A549 treated with Hydrocortisone at 1 μM for 4 hours (cell line): ENCODE data around the gene ITGAL. TPM values are rescaled to one million over a fixed set of nuclear protein-coding genes. Genes with fewer than 3 reads are reported as not detected.

Source experiments
- total RNA-seq: library from RNA; stranded (reverse); fragments of 200-300 nt; extraction: Qiagen RNA extraction; gene quantifications from 5 replicates; pipeline ENCODE4 v1.2.3, GENCODE V29; 2022

The ITGAL gene
- 0.03 to 0.18 TPM (median 0.09 TPM) in 5 replicates for total RNA-seq

GRCh38 chr16:30472328-30472942, at the start of gene ITGAL:
ITGAL (plus strand) TSS chr16:30472742; CDS start chr16:30472838, 96 bp downstream.

DNA sequence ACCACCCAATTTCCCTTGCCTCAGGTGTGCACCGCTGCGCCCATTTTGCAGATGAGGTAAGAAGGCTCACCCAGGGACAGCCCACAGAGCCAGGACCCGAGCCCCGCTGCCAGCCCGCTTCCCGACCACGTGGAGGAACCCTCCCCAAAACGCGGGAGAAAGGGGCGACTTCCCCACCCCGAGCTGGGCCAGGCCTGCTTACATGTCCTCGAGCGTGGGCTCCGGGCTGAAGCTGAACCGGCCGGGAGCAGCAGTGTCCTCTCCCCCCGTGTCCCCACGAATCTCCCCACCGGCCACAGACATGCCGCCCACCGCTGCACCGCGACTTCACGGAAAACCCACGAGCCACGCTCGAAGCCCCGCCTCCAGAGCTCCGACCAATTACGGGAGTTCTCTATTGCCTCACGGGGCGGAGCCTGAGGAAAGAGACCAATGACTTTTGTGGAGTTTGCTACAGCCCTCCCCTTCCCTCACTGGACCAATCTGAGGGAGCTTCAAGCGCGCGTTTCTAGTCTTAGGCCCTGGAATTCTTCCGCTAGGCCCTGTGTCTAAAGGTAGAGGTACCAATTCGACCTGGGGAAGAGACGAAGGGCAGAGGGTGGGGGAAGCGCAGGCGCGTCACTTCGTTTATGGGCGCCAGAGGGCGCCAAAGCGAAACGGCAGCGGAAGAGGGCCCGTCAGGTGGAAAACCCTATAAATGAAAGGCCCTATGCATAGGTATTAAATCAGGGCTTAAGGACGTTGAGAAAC, 42.7 kb upstream of the ITGAL start, which contains the start of gene DCTPP1:
Gene DCTPP1, minus strand, starts transcription at position 353 of the 750 bp plus-strand sequence. Its CDS starts 50 bp downstream, at position 303.

DNA sequence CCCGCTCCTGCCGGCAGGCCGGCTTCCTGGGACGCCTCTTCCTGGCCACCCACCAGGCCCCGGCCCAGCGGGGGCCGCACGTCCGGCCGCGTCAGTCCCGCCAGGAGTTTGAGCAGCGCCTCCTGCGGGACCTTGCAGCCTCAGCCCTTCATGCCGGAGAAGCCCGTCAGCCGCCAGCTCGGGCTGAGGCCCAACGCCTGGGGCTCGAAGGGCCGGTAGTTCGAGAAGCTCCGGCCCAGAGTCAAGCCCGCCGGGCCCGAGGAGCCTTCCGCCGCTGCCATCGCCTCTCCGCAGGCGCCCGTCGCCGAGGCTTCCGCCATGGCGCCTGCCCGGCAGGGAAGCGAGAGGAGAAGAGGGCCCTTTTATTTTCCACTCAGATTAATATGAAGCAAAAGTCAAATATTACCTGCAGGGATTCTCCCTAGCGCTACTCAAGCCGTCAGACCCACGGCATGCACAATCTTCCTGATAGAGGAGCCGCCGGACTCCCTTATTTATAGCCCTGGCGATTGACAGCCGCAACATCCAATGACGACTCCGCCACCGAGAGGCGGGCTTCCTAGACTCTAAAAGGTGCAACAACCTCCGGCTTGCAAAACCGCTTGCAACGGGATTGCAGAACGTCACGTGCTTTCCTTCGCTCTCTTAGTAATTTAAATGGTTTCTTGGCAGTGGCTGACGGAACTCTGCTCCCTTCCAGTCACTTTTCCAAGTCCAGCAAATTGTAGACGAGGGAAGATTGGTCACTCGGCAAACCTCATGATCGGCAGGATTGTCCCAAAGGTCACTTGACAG, 26.9 kb upstream of the ITGAL start, which contains the start of gene SEPHS2:
Gene SEPHS2, minus strand, starts transcription at position 467 of the 795 bp plus-strand sequence. Its CDS starts 147 bp downstream, at position 320.

GRCh38 chr16:30526137-30526822, 53.7 kb downstream of the ITGAL start, which contains the start of gene ZNF768:
ZNF768 (minus strand) TSS chr16:30526566; CDS start chr16:30526413, 153 bp downstream.

DNA sequence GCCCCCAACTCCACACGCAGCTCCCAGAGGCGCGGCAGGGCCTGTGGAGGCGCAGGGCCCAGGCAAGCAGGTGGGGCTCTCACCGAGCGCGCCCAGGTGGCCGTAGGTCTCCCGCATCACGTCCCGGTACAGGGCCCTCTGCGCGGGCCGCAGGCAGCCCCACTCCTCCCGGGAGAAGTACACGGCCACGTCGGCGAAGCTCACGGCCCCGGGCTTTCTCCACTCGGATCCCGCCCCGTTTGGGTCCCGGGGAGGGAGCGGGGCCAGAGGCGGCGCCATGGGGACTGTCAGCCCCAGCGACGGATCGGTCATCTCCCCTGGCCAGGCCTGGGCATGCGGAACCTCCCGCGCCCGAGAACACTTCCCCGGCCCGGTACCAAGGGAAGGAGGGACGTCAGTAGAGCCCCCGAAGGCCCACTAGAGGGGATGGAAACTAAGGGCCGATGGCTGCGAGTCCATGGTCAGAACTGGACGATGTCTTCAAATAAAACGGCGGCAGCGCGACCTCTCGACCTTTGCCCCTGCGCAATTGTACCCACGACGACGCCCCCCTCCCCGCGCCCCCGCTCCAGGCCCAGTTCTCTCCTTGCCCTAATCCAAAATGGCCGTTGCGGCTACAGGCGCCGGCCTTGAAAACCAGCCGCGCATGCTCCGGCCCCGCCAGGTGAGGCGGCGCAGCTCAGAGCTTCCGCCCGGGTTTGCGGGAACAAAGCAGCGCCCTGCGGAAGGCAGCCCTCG, 62.0 kb downstream of the ITGAL start, which contains the start of gene ZNF747:
Gene ZNF747, minus strand, starts transcription at position 491 of the 738 bp plus-strand sequence. Its CDS starts 179 bp downstream, at position 312.

GRCh38 chr16:30557957-30558788, 85.6 kb downstream of the ITGAL start, which contains the start of gene ZNF764:
ZNF764 (minus strand) TSS chr16:30558374; CDS start chr16:30558182, 192 bp downstream.

GRCh38 chr16:30571445-30572322, 99.1 kb downstream of the ITGAL start, which contains the start of gene ZNF688:
ZNF688 (minus strand) TSS chr16:30571714; CDS start chr16:30571629, 85 bp downstream.

Other genes with a start within 250 kb of the ITGAL start
- gene NPIPB13, start 224.3 kb upstream of the ITGAL start, total RNA-seq: 1.7 to 3.0 TPM (median 2.7 TPM) in 5 replicates
- gene CD2BP2, start 117.4 kb upstream of the ITGAL start, total RNA-seq: 61.2 to 68.0 TPM (median 65.7 TPM) in 5 replicates
- gene TBC1D10B, start 102.2 kb upstream of the ITGAL start, total RNA-seq: 26.1 to 31.4 TPM (median 28.8 TPM) in 5 replicates
- gene MYL11, start 97.9 kb upstream of the ITGAL start, total RNA-seq: 0.39 to 0.67 TPM in 2 of 5 replicates, not detected in the others
- gene SEPTIN1, start 90.2 kb upstream of the ITGAL start, total RNA-seq: 0.97 to 2.6 TPM (median 2.1 TPM) in 5 replicates
- gene ZNF48, start 77.3 kb upstream of the ITGAL start, total RNA-seq: 12.3 to 13.4 TPM (median 12.9 TPM) in 5 replicates
- 2.9 to 6.5 TPM (median 5.4 TPM) in 5 replicates for gene ZNF771, start 65.1 kb upstream of the ITGAL start, total RNA-seq
- 106 to 133 TPM (median 129 TPM) in 5 replicates for gene DCTPP1, start 42.7 kb upstream of the ITGAL start, total RNA-seq
- gene SEPHS2, start 26.9 kb upstream of the ITGAL start, total RNA-seq: 45.4 to 50.6 TPM (median 46.4 TPM) in 5 replicates
- 43.1 to 47.3 TPM (median 44.9 TPM) in 5 replicates for gene ZNF768, start 53.8 kb downstream of the ITGAL start, total RNA-seq
- 4.0 to 5.0 TPM (median 4.5 TPM) in 5 replicates for gene ZNF747, start 62.1 kb downstream of the ITGAL start, total RNA-seq
- gene ZNF764, start 85.6 kb downstream of the ITGAL start, total RNA-seq: 5.1 to 6.1 TPM (median 5.6 TPM) in 5 replicates
- 5.9 to 6.7 TPM (median 6.1 TPM) in 5 replicates for gene ZNF688, start 99.0 kb downstream of the ITGAL start, total RNA-seq
- not detected in 5 replicates for gene ZNF785, start 113.0 kb downstream of the ITGAL start, total RNA-seq
- gene ZNF689, start 137.6 kb downstream of the ITGAL start, total RNA-seq: 7.5 to 9.3 TPM (median 8.4 TPM) in 5 replicates
- 19.7 to 26.6 TPM (median 24.4 TPM) in 5 replicates for gene PRR14, start 178.2 kb downstream of the ITGAL start, total RNA-seq
- 35.0 to 40.4 TPM (median 39.7 TPM) in 5 replicates for gene FBRS, start 185.7 kb downstream of the ITGAL start, total RNA-seq
- 12.3 to 22.3 TPM (median 21.9 TPM) in 5 replicates for gene SRCAP, start 226.4 kb downstream of the ITGAL start, total RNA-seq